Activated CD4-positive, alpha-beta T cell treated with anti-CD3 and anti-CD28 coated beads for 36 hours (primary cell): ENCODE data around the gene LHPP. TPM values are rescaled to one million over a fixed set of nuclear protein-coding genes. Genes with fewer than 3 reads are reported as not detected.

Source experiments
- ATAC-seq: fragments of 200-7000 bp; cut with Tn5 transposase; one replicate; pipeline ENCODE4 v1.10.0; 2021; ENCODE audit warnings: mild to moderate bottlenecking, moderate library complexity
- CTCF ChIA-PET: fragments of 350-600 bp; sonication (Branson Sonifier 250); formaldehyde crosslinking; loops from one replicate; lab custom pipeline; 2021; ENCODE audit warnings: antibody characterized with exemption; lab: Charles Lee
- POLR2A ChIA-PET: fragments of 350-600 bp; sonication (Branson Sonifier 250); formaldehyde crosslinking; loops from one replicate; lab custom pipeline; 2021; ENCODE audit warnings: antibody characterized with exemption, inconsistent platforms; lab: Charles Lee
- DNase-seq: peaks from one replicate; pipeline ENCODE4 v3.0.0-alpha.2; 2020
- H3K27ac Mint-ChIP-seq: one replicate; pipeline ENCODE4 v1.8.0; 2021; ENCODE audit warnings: mixed read lengths
- H3K27me3 Mint-ChIP-seq: one replicate; pipeline ENCODE4 v1.8.0; 2021; ENCODE audit warnings: mixed read lengths
- H3K36me3 Mint-ChIP-seq: one replicate; pipeline ENCODE4 v1.8.0; 2021; ENCODE audit warnings: low read depth, mixed read lengths
- H3K4me1 Mint-ChIP-seq: one replicate; pipeline ENCODE4 v1.8.0; 2021; ENCODE audit warnings: mixed read lengths
- H3K4me3 Mint-ChIP-seq: one replicate; pipeline ENCODE4 v1.8.0; 2021; ENCODE audit warnings: mild to moderate bottlenecking, moderate library complexity, mixed read lengths
- H3K9me3 Mint-ChIP-seq: one replicate; pipeline ENCODE4 v1.8.0; 2021; ENCODE audit warnings: low read depth, mixed read lengths
- intact Hi-C, 2 experiments: fragments of 100-400 bp; cut with DNase I in 1 of 2; cut with micrococcal nuclease in 1 of 2; formaldehyde crosslinking; loops; one replicate each; pipeline versions ENCODE4 v1.14.2 to v1.15.1; 2022 to 2024; cut with DNase I, micrococcal nuclease
- total RNA-seq, 2 experiments: library from RNA; stranded (reverse); gene quantifications; one replicate each; pipeline ENCODE4 v1.2.3, GENCODE V29; 2021

LHPP gene
- total RNA-seq, 2 experiments from 2014 or later = 11.5 to 14.0 TPM

DNA sequence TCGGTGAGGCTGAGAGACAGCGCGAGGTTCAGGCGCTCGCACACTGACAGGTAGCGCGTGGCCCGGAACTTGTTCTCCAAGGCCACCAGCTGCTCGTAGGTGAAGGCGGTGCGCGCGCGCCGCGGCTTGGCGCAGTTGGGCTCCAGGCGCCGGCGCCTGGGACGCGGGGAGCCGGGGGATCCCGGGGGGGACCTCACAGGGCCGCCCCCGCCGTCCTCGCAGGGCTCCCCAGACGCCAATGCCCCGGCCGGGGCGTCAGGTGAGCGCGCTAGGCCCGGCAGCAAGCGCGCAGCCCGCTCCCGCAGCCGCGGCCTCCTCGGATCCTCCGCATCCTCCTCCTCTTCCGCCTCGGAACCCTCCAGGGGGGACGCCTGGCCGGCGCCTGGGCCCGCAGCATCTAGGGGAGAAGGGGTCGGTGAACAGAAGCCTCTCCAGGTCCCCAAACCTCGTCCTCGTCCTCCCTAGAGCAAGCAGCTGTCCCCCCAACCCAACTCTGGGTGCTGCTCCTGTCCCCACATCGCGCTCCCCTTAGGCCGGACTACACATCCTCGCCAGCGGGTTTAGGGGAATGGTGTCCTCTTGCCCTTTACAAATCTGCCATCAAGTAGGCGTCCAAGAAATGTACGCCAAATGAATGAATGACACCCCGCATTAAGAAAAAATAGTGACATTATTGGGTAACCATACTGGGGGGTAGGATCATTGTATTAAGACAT, 13.7 kb upstream of the LHPP start:
- Mint-ChIP-seq H3K9me3 (no peaks in the 10 kb centered on the region), H3K4me3 (peak overlapping the region; percentile 39), H3K4me1 (peaks cover 17% of the 10 kb centered on the region), H3K27me3 (peaks cover 69% of the 10 kb centered on the region), H3K36me3 (no peaks in the 10 kb centered on the region), H3K27ac (no peak overlapping the region)
- intact Hi-C loops = loop anchor here (2.0 to 10.0 kb wide), 2 partner anchors 351 to 1303 kb away; partner anchors contain the start of gene HMX2 (in 1 of the 2)
- POLR2A ChIA-PET = no interaction called here
- CTCF ChIA-PET = interaction anchor here (0.6 to 1.6 kb wide), 3 partner anchors 17 to 449 kb away, joined by 3 to 5 read pairs (median 3); no protein-coding TSS in a partner anchor
- peak; percentile 27 for ATAC-seq
- peak; percentile 42 for DNase-seq

DNA sequence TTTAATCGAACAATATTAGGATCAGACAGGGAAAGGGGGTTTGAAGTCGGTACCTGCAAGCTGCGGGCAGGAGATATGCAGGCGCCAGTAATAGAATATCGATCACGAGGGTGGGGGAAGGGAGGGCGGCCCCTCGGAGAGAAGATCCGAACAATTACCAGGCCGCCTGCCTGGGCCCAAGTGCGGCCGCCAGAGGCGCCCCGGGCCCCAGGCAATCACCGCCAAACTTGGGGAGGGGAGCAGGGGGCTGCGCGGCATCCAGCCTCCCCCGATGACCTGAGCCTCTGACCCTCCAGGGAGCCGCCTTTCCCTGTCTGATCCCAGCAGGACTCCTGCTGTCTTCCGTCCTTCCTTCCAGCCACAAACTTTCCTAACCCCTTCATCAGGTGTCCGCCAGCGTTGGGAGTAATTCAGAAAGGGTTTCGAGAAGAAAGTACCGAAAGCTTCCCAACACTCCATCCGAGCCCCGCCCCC, 12.9 kb upstream of the LHPP start:
- ATAC-seq = no peak
- ChIA-PET POLR2A (no interaction called here), CTCF (interaction anchor here (0.6 to 1.9 kb wide), 5 partner anchors 11 to 233 kb away, joined by 3 to 5 read pairs (median 5); no protein-coding TSS in a partner anchor)
- no peak overlapping the region for H3K4me3 Mint-ChIP-seq
- H3K36me3 Mint-ChIP-seq = no peaks in the 10 kb centered on the region
- peaks cover 17% of the 10 kb centered on the region for H3K4me1 Mint-ChIP-seq
- no peaks in the 10 kb centered on the region for H3K9me3 Mint-ChIP-seq
- H3K27me3 Mint-ChIP-seq = peaks cover 71% of the 10 kb centered on the region
- intact Hi-C loops = loop anchor here (2.0 to 10.0 kb wide), 2 partner anchors 352 to 1304 kb away; partner anchors contain the start of gene HMX2 (in 1 of the 2)
- no peak overlapping the region for H3K27ac Mint-ChIP-seq
- no peak for DNase-seq

DNA sequence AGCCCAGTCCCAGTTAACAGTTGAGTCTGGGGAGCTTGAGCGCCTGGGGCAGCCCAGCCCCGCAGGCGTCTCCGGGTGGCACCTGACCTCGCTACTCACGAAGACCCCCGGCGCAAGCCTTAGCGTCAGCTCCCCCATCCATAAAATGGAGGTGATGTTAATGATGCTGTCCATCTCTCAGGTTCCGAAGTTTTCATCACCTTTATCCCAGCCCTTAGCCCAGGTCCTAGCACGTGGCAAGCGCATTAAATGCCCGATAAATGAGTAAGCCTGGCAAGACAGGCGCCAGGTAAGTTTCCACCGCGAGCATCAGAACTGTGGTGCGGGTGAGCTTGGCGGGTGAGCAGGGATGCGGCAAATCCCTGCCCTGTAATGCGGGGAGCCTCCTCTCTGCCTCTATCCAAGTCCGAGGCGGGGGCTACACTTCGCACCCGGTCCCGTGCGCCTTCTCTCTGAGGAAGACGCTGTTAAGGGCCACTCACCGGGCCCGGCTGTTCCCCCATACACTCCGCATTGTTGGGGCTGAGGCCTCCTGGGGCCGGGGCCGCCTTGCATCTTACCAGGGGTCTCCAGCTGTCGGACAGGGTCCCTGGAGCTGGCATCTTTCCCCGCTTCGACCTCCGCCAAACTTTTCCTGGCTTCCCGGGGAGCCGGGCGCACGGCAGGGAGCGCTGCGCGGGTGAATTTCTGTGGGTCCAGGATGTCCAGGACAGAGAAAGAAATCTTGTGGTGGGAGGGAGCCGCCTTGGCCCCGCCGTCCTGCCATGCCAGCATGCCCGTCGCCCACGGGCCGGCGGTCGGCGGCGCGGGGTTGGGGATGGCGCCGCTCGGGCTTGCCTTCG, 12.2 kb upstream of the LHPP start:
- peaks cover 17% of the 10 kb centered on the region for H3K4me1 Mint-ChIP-seq
- DNase-seq = peak; percentile 18
- no peaks in the 10 kb centered on the region for H3K36me3 Mint-ChIP-seq
- peak overlapping the region; percentile 5 for H3K4me3 Mint-ChIP-seq
- H3K27ac Mint-ChIP-seq = no peak overlapping the region
- ATAC-seq = peak; percentile 14
- CTCF ChIA-PET = interaction anchor here (0.6 to 1.9 kb wide), 5 partner anchors 11 to 374 kb away, joined by 3 to 5 read pairs (median 4); no protein-coding TSS in a partner anchor
- H3K27me3 Mint-ChIP-seq = peaks cover 74% of the 10 kb centered on the region
- intact Hi-C loops = loop anchor here (2.0 to 10.0 kb wide), 2 partner anchors 353 to 1305 kb away; partner anchors contain the start of gene HMX2 (in 1 of the 2)
- H3K9me3 Mint-ChIP-seq = no peaks in the 10 kb centered on the region
- POLR2A ChIA-PET = no interaction called here

- DNase-seq (peak; percentile 49), ATAC-seq (peak; percentile 49)
- Mint-ChIP-seq H3K36me3 (no peaks in the 10 kb centered on the region), H3K27me3 (peaks cover 75% of the 10 kb centered on the region), H3K27ac (no peak within 1 kb of the TSS), H3K9me3 (no peaks in the 10 kb centered on the region), H3K4me3 (peak within 1 kb of the TSS; percentile 23), H3K4me1 (peaks cover 17% of the 10 kb centered on the region)
- CTCF ChIA-PET = interaction anchor here (1.4 to 1.9 kb wide), 3 partner anchors 10 to 373 kb away, joined by 3 to 5 read pairs (median 5); no protein-coding TSS in a partner anchor
- intact Hi-C loops = no loop called here
- POLR2A ChIA-PET = no interaction called here
Observed at GRCh38 chr10:124450012-124450782, 11.4 kb upstream of the LHPP start, which contains the start of gene NKX1-2. TSS of gene NKX1-2 (minus strand) at chr10:124450035. CDS start at chr10:124449943, 92 bp downstream.

GRCh38 chr10:124450783-124451057, 10.9 kb upstream of the LHPP start:
- peaks cover 17% of the 10 kb centered on the region for H3K4me1 Mint-ChIP-seq
- no peak overlapping the region for H3K27ac Mint-ChIP-seq
- CTCF ChIA-PET = interaction anchor here (1.6 kb wide), 1 partner anchor 373 kb away, joined by 3 read pairs; no protein-coding TSS in a partner anchor
- intact Hi-C loops = no loop called here
- POLR2A ChIA-PET = no interaction called here
- DNase-seq (no peak), ATAC-seq (no peak)
- no peaks in the 10 kb centered on the region for H3K9me3 Mint-ChIP-seq
- no peaks in the 10 kb centered on the region for H3K36me3 Mint-ChIP-seq
- no peak overlapping the region for H3K4me3 Mint-ChIP-seq
- peaks cover 74% of the 10 kb centered on the region for H3K27me3 Mint-ChIP-seq

GRCh38 chr10:124451276-124451675, 10.3 kb upstream of the LHPP start:
- no peak for DNase-seq
- CTCF ChIA-PET = no interaction called here
- peaks cover 74% of the 10 kb centered on the region for H3K27me3 Mint-ChIP-seq
- ATAC-seq = no peak
- POLR2A ChIA-PET = no interaction called here
- no peak overlapping the region for H3K27ac Mint-ChIP-seq
- no peak overlapping the region for H3K4me3 Mint-ChIP-seq
- peaks cover 17% of the 10 kb centered on the region for H3K4me1 Mint-ChIP-seq
- intact Hi-C loops = no loop called here
- no peaks in the 10 kb centered on the region for H3K36me3 Mint-ChIP-seq
- H3K9me3 Mint-ChIP-seq = no peaks in the 10 kb centered on the region

DNA sequence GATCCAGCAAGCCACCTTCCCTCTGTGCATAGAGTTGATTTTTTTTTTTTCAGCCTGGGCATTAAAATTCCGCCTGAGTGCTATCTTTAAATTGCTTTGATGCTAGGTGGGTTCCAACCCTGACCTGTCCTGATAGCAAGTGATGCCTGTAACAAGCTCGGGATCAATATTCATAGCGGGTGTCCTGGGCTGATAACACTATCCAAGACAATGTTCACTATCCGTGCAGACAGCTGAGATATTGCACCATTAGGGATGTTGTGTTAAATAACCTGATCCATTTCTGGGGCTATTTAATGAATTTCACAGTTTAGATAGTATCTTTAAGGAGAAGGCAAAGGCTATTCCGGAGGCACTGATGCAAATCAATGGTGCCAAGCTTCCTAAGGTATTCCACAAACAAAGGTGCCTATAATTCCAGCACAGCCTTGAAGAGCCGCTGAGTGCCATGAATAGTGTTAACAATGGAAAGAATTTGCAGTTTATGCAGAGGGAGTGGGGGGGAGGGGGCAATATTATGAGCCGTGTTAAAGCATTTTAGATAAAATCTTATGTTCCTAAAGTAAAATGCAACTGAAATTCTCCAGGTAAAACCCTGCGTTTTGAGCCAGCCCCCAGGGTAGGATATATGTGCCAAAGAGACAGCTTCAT, 7.5 kb upstream of the LHPP start:
- ATAC-seq (no peak), DNase-seq (no peak)
- Mint-ChIP-seq H3K27me3 (peaks cover 58% of the 10 kb centered on the region), H3K36me3 (no peaks in the 10 kb centered on the region), H3K27ac (no peak overlapping the region), H3K4me3 (no peak overlapping the region), H3K9me3 (no peaks in the 10 kb centered on the region), H3K4me1 (peaks cover 7% of the 10 kb centered on the region)
- CTCF ChIA-PET = no interaction called here
- intact Hi-C loops = no loop called here
- POLR2A ChIA-PET = no interaction called here

DNA sequence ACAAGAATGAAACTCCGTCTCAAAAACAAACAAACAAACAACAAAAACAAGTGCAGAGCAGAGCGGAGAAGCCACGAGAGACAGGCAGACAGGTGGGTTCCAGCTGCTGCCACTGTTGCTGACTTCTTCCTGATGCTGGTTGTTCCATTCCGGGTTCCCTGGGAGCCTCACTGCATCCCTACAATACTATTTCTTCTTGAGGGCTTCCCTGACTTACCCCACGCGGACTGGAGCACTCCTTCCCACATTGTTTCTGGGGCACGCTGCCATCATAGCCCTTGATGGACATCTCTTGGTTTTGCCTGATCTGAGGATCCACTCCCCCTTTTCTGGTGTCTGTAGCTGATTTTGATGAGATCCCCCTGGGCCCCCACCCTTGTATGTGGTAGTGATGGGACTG, 6.2 kb upstream of the LHPP start:
- Mint-ChIP-seq H3K36me3 (no peaks in the 10 kb centered on the region), H3K27ac (no peak overlapping the region), H3K9me3 (no peaks in the 10 kb centered on the region), H3K4me3 (no peak overlapping the region), H3K27me3 (peaks cover 51% of the 10 kb centered on the region), H3K4me1 (peaks cover under 1% of the 10 kb centered on the region)
- ChIA-PET POLR2A (no interaction called here), CTCF (interaction anchor here (1.1 kb wide), 1 partner anchor 216 kb away, joined by 3 read pairs; no protein-coding TSS in a partner anchor)
- no peak for DNase-seq
- ATAC-seq = no peak
- intact Hi-C loops = no loop called here

DNA sequence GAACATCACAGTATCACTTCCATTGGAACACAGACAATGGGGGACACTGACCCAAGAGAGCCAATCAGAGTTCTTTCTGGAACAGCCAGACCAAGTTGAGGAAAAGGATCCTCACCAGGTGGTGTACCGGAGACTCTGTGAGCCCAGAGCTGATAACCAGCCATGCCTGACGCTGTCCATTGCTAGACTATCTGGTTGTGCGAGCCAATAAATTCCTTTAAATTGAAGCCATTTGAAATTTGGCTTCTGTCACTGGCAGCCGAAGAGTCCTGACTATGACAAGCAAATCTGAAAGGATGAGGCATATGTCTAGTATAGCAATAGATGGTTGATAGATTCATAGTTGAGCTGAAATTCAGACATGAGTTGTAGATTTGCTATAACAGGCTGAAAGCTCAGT, 3.1 kb upstream of the LHPP start:
- POLR2A ChIA-PET = no interaction called here
- H3K4me1 Mint-ChIP-seq = peaks cover 3% of the 10 kb centered on the region
- intact Hi-C loops = no loop called here
- peaks cover 27% of the 10 kb centered on the region for H3K27me3 Mint-ChIP-seq
- H3K36me3 Mint-ChIP-seq = peaks cover 1% of the 10 kb centered on the region
- no peak overlapping the region for H3K4me3 Mint-ChIP-seq
- ATAC-seq (no peak), DNase-seq (no peak)
- H3K9me3 Mint-ChIP-seq = no peaks in the 10 kb centered on the region
- H3K27ac Mint-ChIP-seq = no peak overlapping the region
- CTCF ChIA-PET = no interaction called here

GRCh38 chr10:124458889-124459288, 2.7 kb upstream of the LHPP start:
- CTCF ChIA-PET = interaction anchor here (0.8 kb wide), 1 partner anchor 541 kb away, joined by 3 read pairs; no protein-coding TSS in a partner anchor
- Mint-ChIP-seq H3K4me1 (peaks cover 3% of the 10 kb centered on the region), H3K36me3 (peaks cover 1% of the 10 kb centered on the region), H3K9me3 (no peaks in the 10 kb centered on the region), H3K4me3 (no peak overlapping the region), H3K27ac (no peak overlapping the region), H3K27me3 (peaks cover 23% of the 10 kb centered on the region)
- ATAC-seq = no peak
- intact Hi-C loops = no loop called here
- no peak for DNase-seq
- POLR2A ChIA-PET = no interaction called here
